K562 (cell line): ENCODE data around the gene IZUMO4. TPM values are rescaled to one million over a fixed set of nuclear protein-coding genes. Genes with fewer than 3 reads are reported as not detected.
A peak's percentile ranks its signal among the peaks of the same experiment; 100 is the strongest.

ENCODE experiments used
- ATF2 ChIP-seq: sonication (generic); formaldehyde crosslinking; IDR thresholded peaks from 2 replicates; pipeline ENCODE4 v1.8.1; 2022; ENCODE audit warnings: missing genetic modification reagents
- BRCA1 ChIP-seq, 2 experiments: fragments of 450-650 bp in 1 of 2; sonication (generic) in 1 of 2; formaldehyde crosslinking in 1 of 2; IDR thresholded peaks; 2 replicates each; pipeline versions ENCODE4 v1.5.0 to v1.6.1; 2017 to 2020; ENCODE audit warnings: mild to moderate bottlenecking in 1 of 2, missing genetic modification reagents in 1 of 2
- CREBBP ChIP-seq: IDR thresholded peaks from one replicate; pipeline ENCODE4 v1.6.1; 2012; ENCODE audit warnings: low read depth, mild to moderate bottlenecking, control low read depth, inconsistent platforms, low read length
- EGR1 ChIP-seq: fragments of 450-650 bp; conservative IDR thresholded peaks from 2 replicates; pipeline ENCODE4 v1.6.1; 2017; ENCODE audit warnings: mild to moderate bottlenecking
- GATA2 ChIP-seq: sonication (generic); formaldehyde crosslinking; IDR thresholded peaks from 2 replicates; pipeline ENCODE4 v1.4.0; 2020; ENCODE audit warnings: mild to moderate bottlenecking, missing genetic modification reagents
- HMG20A ChIP-seq: fragments of 450-650 bp; formaldehyde crosslinking; conservative IDR thresholded peaks from 2 replicates; pipeline ENCODE4 v1.4.0; 2020; ENCODE audit warnings: mild to moderate bottlenecking, mixed read lengths
- MAFF ChIP-seq: IDR thresholded peaks from 2 replicates; pipeline ENCODE4 v1.6.1; 2012; ENCODE audit warnings: low read length, improper control_type of control experiment
- MITF ChIP-seq: IDR thresholded peaks from 2 replicates; pipeline ENCODE4 v1.6.1; 2014; ENCODE audit warnings: antibody characterized with exemption
- MLLT1 ChIP-seq, 2 experiments: fragments of 450-650 bp; IDR thresholded peaks; 2 replicates each; pipeline ENCODE4 v1.6.1; 2016
- NKRF ChIP-seq: fragments of 450-650 bp; IDR thresholded peaks from 2 replicates; pipeline ENCODE4 v1.6.1; 2016; ENCODE audit warnings: borderline replicate concordance
- NR0B1 ChIP-seq: fragments of 450-650 bp; IDR thresholded peaks from one replicate; pipeline ENCODE4 v1.6.1; 2018; ENCODE audit warnings: mild to moderate bottlenecking, moderate library complexity; ENCODE audit not compliant: partially characterized antibody
- POU5F1 ChIP-seq: fragments of 150-350 bp; IDR thresholded peaks from 2 replicates; pipeline ENCODE4 v1.6.1; 2014; ENCODE audit warnings: borderline replicate concordance, low read length, low read depth, mild to moderate bottlenecking; ENCODE audit not compliant: partially characterized antibody
- PTTG1 ChIP-seq: fragments of 450-650 bp; IDR thresholded peaks from 2 replicates; pipeline ENCODE4 v1.6.1; 2016; ENCODE audit warnings: low read depth, mild to moderate bottlenecking, missing genetic modification characterization, missing compliant biosample characterization
- SIN3A ChIP-seq, 2 experiments: fragments of 150-350 bp in 1 of 2; IDR thresholded peaks; 2 replicates each; pipeline ENCODE4 v1.6.1; 2011 to 2016; ENCODE audit warnings: borderline replicate concordance in 2 of 2, low read depth in 2 of 2, low read length in 2 of 2, mild to moderate bottlenecking in 2 of 2, moderate library complexity in 2 of 2; ENCODE audit not compliant: control insufficient read depth in 1 of 2
- TCF7 ChIP-seq: sonication (generic); IDR thresholded peaks from 2 replicates; pipeline ENCODE4 v1.6.1; 2016; ENCODE audit warnings: antibody characterized with exemption, borderline replicate concordance
- ZFX ChIP-seq: sonication (generic); formaldehyde crosslinking; IDR thresholded peaks from 2 replicates; pipeline ENCODE4 v1.8.0; 2022; ENCODE audit warnings: mild to moderate bottlenecking, missing genetic modification reagents, moderate library complexity
- polyA plus RNA-seq, 8 experiments: library from polyadenylated mRNA; depleted of rRNA in 4 of 8; stranded (reverse) in 5 of 8; unstranded in 3 of 8; fragments of >200 nt; fragmentation: Nextera tagmentation in 2 of 8; fragmentation: Illumina TruSeq in 1 of 8; extraction: Ambion mirVana in 2 of 8; extraction: Trizol in 1 of 8; gene quantifications; 2 replicates each; pipeline versions ENCODE4 v1.2.1 to v1.2.3, GENCODE V29; 2011 to 2014; ENCODE audit warnings: inconsistent platforms in 1 of 8, missing spikeins in 1 of 8
- total RNA-seq, 7 experiments: library from RNA; depleted of rRNA in 6 of 7; stranded (reverse); fragments of >200 nt in 6 of 7; fragmentation: Illumina TruSeq in 2 of 7; extraction: Trizol in 2 of 7; gene quantifications; 2 replicates each; pipeline versions ENCODE4 v1.2.1 to v1.2.3, GENCODE V29; 2011 to 2021; ENCODE audit warnings: low replicate concordance in 1 of 7

IZUMO4 gene
- total and polyA plus RNA-seq, 9 of the 15 experiments (the other 6 are each of a cell fraction or from before 2014, with no cell fraction given) = 0.07 to 3.9 (median 1.2) TPM

- no peak for TF ChIP-seq CREBBP
- TF ChIP-seq MITF = no peak
- peak; percentile 83 for TF ChIP-seq EGR1
- no peak for TF ChIP-seq BRCA1 (IDR thresholded peaks at IDR 0.05)
- TF ChIP-seq BRCA1 (CRISPR knock-in tag; IDR thresholded peaks at IDR 0.05) = 0 out of 2 replicates have a peak, but pooled peaks have one; percentile 57
- peak; percentile 77 to 86; a peak in 2 of 4 replicates for TF ChIP-seq SIN3A (IDR thresholded peaks at IDR 0.05; ENCODE audit: borderline replicate concordance in 2 of 2, control insufficient read depth in 1 of 2, low read depth in 2 of 2, low read length in 2 of 2)
- no peak for TF ChIP-seq MLLT1 (IDR thresholded peaks at IDR 0.05)
- peak; percentile 31; the same call in 1 of the 2 replicates for TF ChIP-seq NKRF
- TF ChIP-seq PTTG1 = no peak
- TF ChIP-seq ZFX (CRISPR knock-in tag) = peak; percentile 90
- TF ChIP-seq HMG20A (CRISPR knock-in tag) = no peak
- no peak for TF ChIP-seq GATA2 (CRISPR knock-in tag)
- no peak for TF ChIP-seq ATF2 (CRISPR knock-in tag)
- peak; percentile 11; the same call in 1 of the 2 replicates for TF ChIP-seq TCF7
- no peak for TF ChIP-seq MAFF
- TF ChIP-seq POU5F1 = peak; percentile 61
- TF ChIP-seq NR0B1 = no peak
These were observed 45.5 kb upstream of the IZUMO4 start, which contains the start of gene MKNK2 (continued) for GRCh38 chr19:2050991-2051772.
